Trophoblast cell (in vitro differentiated cells and primary cell): ENCODE data around the gene KRT77.
A peak's percentile ranks its signal among the peaks of the same experiment; 100 is the strongest.

Experiments used
- DNase-seq, 2 donors: peaks; one replicate each; pipeline ENCODE4 v3.0.0-alpha.2; 2016
- H2AFZ ChIP-seq: 2 replicates; pipeline ENCODE4 v1.6.1; 2013; ENCODE audit warnings: low read length, moderate library complexity, mild to moderate bottlenecking; ENCODE audit not compliant: insufficient read depth, poor library complexity
- H2AK5ac ChIP-seq: 2 replicates; pipeline ENCODE4 v1.6.1; 2013; ENCODE audit warnings: mild to moderate bottlenecking, low read length
- H2BK120ac ChIP-seq: 2 replicates; pipeline ENCODE4 v1.6.1; 2013; ENCODE audit warnings: low read length, mild to moderate bottlenecking, moderate library complexity; ENCODE audit not compliant: insufficient read depth, poor library complexity
- H2BK12ac ChIP-seq: 2 replicates; pipeline ENCODE4 v1.6.1; 2013; ENCODE audit warnings: mild to moderate bottlenecking, low read length, moderate library complexity
- H2BK5ac ChIP-seq: 2 replicates; pipeline ENCODE4 v1.6.1; 2013; ENCODE audit warnings: low read length, low read depth, moderate library complexity, mild to moderate bottlenecking; ENCODE audit not compliant: poor library complexity
- H3K14ac ChIP-seq: 2 replicates; pipeline ENCODE4 v1.6.1; 2013; ENCODE audit warnings: mild to moderate bottlenecking, low read length
- H3K18ac ChIP-seq: 2 replicates; pipeline ENCODE4 v1.6.1; 2013; ENCODE audit warnings: mild to moderate bottlenecking, low read length
- H3K23ac ChIP-seq: 2 replicates; pipeline ENCODE4 v1.6.1; 2013; ENCODE audit warnings: low read length
- H3K27ac ChIP-seq: 2 replicates; pipeline ENCODE4 v1.5.1; 2013; ENCODE audit warnings: low read depth, mild to moderate bottlenecking, inconsistent platforms, low read length, moderate library complexity
- H3K27me3 ChIP-seq: 2 replicates; pipeline ENCODE4 v1.6.1; 2013; ENCODE audit warnings: inconsistent platforms, mild to moderate bottlenecking, low read length, moderate library complexity; ENCODE audit not compliant: insufficient read depth
- H3K36me3 ChIP-seq, 2 experiments: 1 replicate in 1 of 2; 2 replicates in 1 of 2; pipeline ENCODE4 v1.6.1; 2013; ENCODE audit warnings: low read length in 2 of 2, mild to moderate bottlenecking in 2 of 2, moderate library complexity in 1 of 2; ENCODE audit not compliant: insufficient read depth in 2 of 2, control insufficient read depth in 1 of 2
- H3K4ac ChIP-seq: 2 replicates; pipeline ENCODE4 v1.6.1; 2013; ENCODE audit warnings: low read depth, mild to moderate bottlenecking, low read length, moderate library complexity
- H3K4me1 ChIP-seq, 2 experiments: 1 replicate in 1 of 2; 2 replicates in 1 of 2; pipeline ENCODE4 v1.6.1; 2013; ENCODE audit warnings: low read length in 2 of 2, mild to moderate bottlenecking in 2 of 2, moderate library complexity in 1 of 2; ENCODE audit not compliant: insufficient read depth in 2 of 2, control insufficient read depth in 1 of 2
- H3K4me2 ChIP-seq: 2 replicates; pipeline ENCODE4 v1.6.1; 2013; ENCODE audit warnings: inconsistent platforms, mild to moderate bottlenecking, low read length, moderate library complexity
- H3K4me3 ChIP-seq: 2 replicates; pipeline ENCODE4 v1.5.1; 2013; ENCODE audit warnings: mild to moderate bottlenecking, low read depth, low read length, inconsistent platforms
- H3K79me1 ChIP-seq: one replicate; pipeline ENCODE4 v1.6.1; 2013; ENCODE audit warnings: low read length
- H3K79me2 ChIP-seq: 2 replicates; pipeline ENCODE4 v1.6.1; 2013; ENCODE audit warnings: low read length, mild to moderate bottlenecking; ENCODE audit not compliant: control insufficient read depth, insufficient read depth, poor library complexity
- H3K9ac ChIP-seq: 2 replicates; pipeline ENCODE4 v1.6.1; 2013; ENCODE audit warnings: mild to moderate bottlenecking, low read length
- H3K9me3 ChIP-seq: 2 replicates; pipeline ENCODE4 v1.6.1; 2013; ENCODE audit warnings: low read depth, mild to moderate bottlenecking, control low read depth, inconsistent platforms, low read length; ENCODE audit not compliant: insufficient read depth
- H4K12ac ChIP-seq: 2 replicates; pipeline ENCODE4 v1.6.1; 2013; ENCODE audit warnings: low read depth, mild to moderate bottlenecking, low read length, moderate library complexity
- H4K8ac ChIP-seq: 2 replicates; pipeline ENCODE4 v1.6.1; 2013; ENCODE audit warnings: low read depth, mild to moderate bottlenecking, low read length, moderate library complexity
- H4K91ac ChIP-seq: one replicate; pipeline ENCODE4 v1.6.1; 2013; ENCODE audit warnings: low read depth, mild to moderate bottlenecking, low read length, moderate library complexity
- WGBS: extraction: QIAGEN DNeasy Blood & Tissue Kit; methylation state at CpG from one replicate; pipeline ENCODE4 v1.1.7; 2013; ENCODE audit warnings: missing lambda C conversion rate; ENCODE audit not compliant: insufficient read length, insufficient coverage; ENCODE audit errors: extremely low coverage; 5-methylcytosine and 5-hydroxymethylcytosine counted together

KRT77 gene

DNA sequence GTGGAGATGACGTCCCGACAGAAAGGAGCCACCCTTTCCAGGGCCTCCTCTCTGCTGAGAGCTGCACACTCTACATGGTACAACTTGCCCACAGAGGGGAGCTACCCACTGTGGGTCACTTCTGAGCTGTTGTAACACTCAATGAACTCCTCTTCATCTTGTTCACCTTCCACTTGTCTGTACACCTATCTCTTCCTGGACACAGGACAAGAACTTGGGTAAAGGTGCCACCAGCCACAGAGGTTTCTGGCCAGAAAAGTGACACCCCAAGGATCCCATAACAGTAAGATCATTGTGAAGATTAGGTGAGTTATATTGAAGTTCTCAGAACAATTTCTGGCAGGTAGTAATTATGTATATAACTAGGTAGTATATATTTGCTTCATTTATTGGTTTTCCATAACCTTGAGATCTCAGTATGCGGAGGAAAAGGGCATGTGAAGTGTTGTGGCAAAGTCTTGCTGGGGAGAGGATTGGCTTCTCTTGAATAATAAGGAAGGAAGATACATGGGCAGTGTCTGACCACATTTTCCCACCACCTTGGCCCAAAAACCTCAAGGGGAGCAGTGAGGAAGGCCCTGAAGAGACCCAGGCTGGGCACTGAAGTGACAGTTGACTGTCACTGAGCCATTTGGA lies 39.6 kb upstream of the KRT77 start:
- no peaks in the 10 kb centered on the region for H3K36me3 ChIP-seq
- H3K4me3 ChIP-seq: no peak overlapping the region
- H3K4ac ChIP-seq: no peak overlapping the region
- H3K4me1 ChIP-seq: no peaks in the 10 kb centered on the region
- no peak overlapping the region for H2AK5ac ChIP-seq
- H3K27me3 ChIP-seq: peaks cover 5% of the 10 kb centered on the region
- no peak overlapping the region for H2BK5ac ChIP-seq
- no peak overlapping the region for H4K91ac ChIP-seq
- H3K27ac ChIP-seq: no peak overlapping the region
- H3K23ac ChIP-seq: no peak overlapping the region
- no CpG with 5 or more reads among the region's 3 CpGs for WGBS
- H2AFZ ChIP-seq: no peak overlapping the region
- H4K12ac ChIP-seq: no peak overlapping the region
- H2BK120ac ChIP-seq: no peak overlapping the region
- H3K9ac ChIP-seq: no peak overlapping the region
- no peak for DNase-seq
- no peak overlapping the region for H2BK12ac ChIP-seq
- no peaks in the 10 kb centered on the region for H3K79me1 ChIP-seq
- no peak overlapping the region for H4K8ac ChIP-seq
- H3K9me3 ChIP-seq: peaks cover 3% of the 10 kb centered on the region
- no peak overlapping the region for H3K18ac ChIP-seq
- no peak overlapping the region for H3K4me2 ChIP-seq
- no peak overlapping the region for H3K14ac ChIP-seq
- H3K79me2 ChIP-seq: no peaks in the 10 kb centered on the region

DNA sequence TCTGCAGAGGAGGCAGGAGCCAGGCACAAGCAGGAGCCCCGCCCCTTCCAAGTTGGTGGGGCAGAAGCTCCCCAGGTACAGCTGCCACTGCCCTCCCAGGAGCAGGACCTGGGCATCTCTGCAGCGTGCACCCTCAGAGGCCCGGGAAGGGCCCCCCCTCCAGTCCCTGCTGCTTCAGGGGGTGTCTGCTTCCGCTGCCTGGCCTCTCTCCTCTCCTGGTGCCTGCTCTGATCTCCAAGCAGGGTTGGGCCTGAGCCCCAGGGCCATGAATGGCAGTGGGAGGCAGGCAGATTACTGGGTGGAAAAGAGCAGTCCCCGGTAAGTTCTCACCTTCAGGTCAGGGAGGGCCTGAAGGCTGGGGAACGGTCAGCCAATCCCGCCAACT lies 38.9 kb upstream of the KRT77 start:
- H3K27me3 ChIP-seq: peaks cover 5% of the 10 kb centered on the region
- H2AFZ ChIP-seq: no peak overlapping the region
- no peak overlapping the region for H2BK5ac ChIP-seq
- no peak overlapping the region for H4K8ac ChIP-seq
- no peak overlapping the region for H3K14ac ChIP-seq
- H3K79me1 ChIP-seq: no peaks in the 10 kb centered on the region
- no peaks in the 10 kb centered on the region for H3K36me3 ChIP-seq
- no peaks in the 10 kb centered on the region for H3K79me2 ChIP-seq
- DNase-seq: no peak
- H3K4me3 ChIP-seq: no peak overlapping the region
- no peak overlapping the region for H3K9ac ChIP-seq
- H4K12ac ChIP-seq: no peak overlapping the region
- peaks cover 3% of the 10 kb centered on the region for H3K9me3 ChIP-seq
- no peak overlapping the region for H2BK120ac ChIP-seq
- H3K4me2 ChIP-seq: no peak overlapping the region
- H2BK12ac ChIP-seq: no peak overlapping the region
- H3K23ac ChIP-seq: no peak overlapping the region
- H3K4ac ChIP-seq: no peak overlapping the region
- H3K18ac ChIP-seq: no peak overlapping the region
- WGBS: no CpG with 5 or more reads among the region's 7 CpGs
- no peak overlapping the region for H4K91ac ChIP-seq
- no peak overlapping the region for H2AK5ac ChIP-seq
- H3K4me1 ChIP-seq: no peaks in the 10 kb centered on the region
- no peak overlapping the region for H3K27ac ChIP-seq

DNA sequence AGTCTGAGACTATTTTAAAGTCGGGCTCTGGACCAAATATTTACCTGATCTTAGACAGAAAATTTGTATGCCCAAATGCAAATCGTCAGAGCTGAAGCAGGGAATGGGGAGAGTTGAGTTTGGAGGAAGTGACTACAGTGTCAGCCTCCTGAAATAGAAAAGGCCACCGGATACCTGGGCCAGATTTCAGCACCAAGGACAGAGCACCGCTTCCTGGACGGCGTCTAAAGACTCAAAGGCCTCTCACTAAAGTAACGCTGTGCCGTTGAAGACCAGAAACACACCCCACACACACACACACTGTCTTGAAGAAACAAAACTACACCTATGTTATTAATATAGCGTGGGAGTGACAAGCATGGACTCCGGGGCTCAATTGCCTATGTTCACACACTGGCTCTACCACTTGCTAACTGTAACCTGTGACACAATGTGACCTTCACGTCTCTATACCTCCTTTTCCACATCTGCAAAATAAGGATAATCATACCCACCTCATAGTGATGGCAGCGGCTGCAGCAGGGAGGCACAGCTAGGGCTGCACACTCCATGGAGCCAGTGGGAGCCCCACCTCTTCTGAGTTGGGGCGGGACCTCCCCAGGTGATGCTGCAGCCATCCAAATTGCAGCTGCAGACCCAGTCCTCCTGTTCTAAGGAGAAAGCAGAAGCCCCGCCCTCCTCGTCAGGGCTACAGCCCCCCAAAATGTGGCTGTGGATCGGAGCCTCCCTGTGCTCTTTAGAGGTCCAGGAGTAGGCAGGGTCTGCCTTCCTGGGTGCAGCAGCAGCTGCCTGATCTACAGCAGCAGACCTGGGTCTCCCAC lies 38.3 kb upstream of the KRT77 start:
- Histone ChIP-seq H2AFZ (no peak overlapping the region), H3K27ac (no peak overlapping the region), H2BK12ac (no peak overlapping the region), H3K4me1 (no peaks in the 10 kb centered on the region), H3K14ac (no peak overlapping the region), H4K12ac (no peak overlapping the region), H3K79me2 (no peaks in the 10 kb centered on the region), H3K27me3 (peaks cover 5% of the 10 kb centered on the region), H2BK5ac (no peak overlapping the region), H3K4me3 (no peak overlapping the region), H4K91ac (no peak overlapping the region), H2AK5ac (no peak overlapping the region), H3K79me1 (no peaks in the 10 kb centered on the region), H3K4me2 (no peak overlapping the region), H3K23ac (no peak overlapping the region), H3K18ac (no peak overlapping the region), H3K4ac (no peak overlapping the region), H3K9me3 (peaks cover 2% of the 10 kb centered on the region), H3K9ac (no peak overlapping the region), H3K36me3 (no peaks in the 10 kb centered on the region), H4K8ac (no peak overlapping the region), H2BK120ac (no peak overlapping the region)
- peak; percentile 64 to 92 for DNase-seq
- WGBS: no CpG with 5 or more reads among the region's 16 CpGs

DNA sequence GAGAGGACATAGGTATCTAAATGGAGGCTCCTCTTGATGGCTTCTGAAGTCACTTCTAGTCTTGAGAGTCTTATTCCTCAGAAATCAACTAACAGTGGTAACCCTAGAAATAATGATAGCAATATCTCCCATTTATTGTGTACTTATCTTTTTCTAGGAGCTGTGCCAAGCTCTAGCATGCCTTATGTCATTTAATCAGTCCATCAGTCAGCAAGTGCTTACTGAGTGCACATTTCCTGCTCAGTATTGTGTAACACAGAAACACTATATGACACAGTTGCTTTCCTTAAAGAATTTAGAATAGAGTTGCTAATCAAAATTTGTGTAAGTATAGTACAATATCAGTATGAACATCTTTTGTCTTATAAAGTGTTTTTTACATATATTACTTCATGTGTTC lies 37.3 kb upstream of the KRT77 start:
- Histone ChIP-seq H2AK5ac (no peak overlapping the region), H2BK120ac (no peak overlapping the region), H3K4me1 (no peaks in the 10 kb centered on the region)

More for the DNA sequence above, 37.3 kb upstream of the KRT77 start:
- DNase-seq: no peak
- Histone ChIP-seq H2AFZ (no peak overlapping the region), H3K9ac (no peak overlapping the region), H3K79me1 (no peaks in the 10 kb centered on the region), H3K23ac (no peak overlapping the region), H4K8ac (no peak overlapping the region), H2BK12ac (no peak overlapping the region), H3K4me3 (no peak overlapping the region), H3K36me3 (no peaks in the 10 kb centered on the region), H4K12ac (no peak overlapping the region), H3K27me3 (peaks cover 5% of the 10 kb centered on the region), H4K91ac (no peak overlapping the region), H3K18ac (no peak overlapping the region), H3K14ac (no peak overlapping the region), H3K9me3 (no peaks in the 10 kb centered on the region), H2BK5ac (no peak overlapping the region), H3K79me2 (no peaks in the 10 kb centered on the region), H3K4ac (no peak overlapping the region), H3K27ac (no peak overlapping the region), H3K4me2 (no peak overlapping the region)
